Brain microvascular endothelial cell (primary cell): Measurements from ENCODE around the gene TCP11.
"Not testable (repeated sequence)": the region's sequence is repeated elsewhere in the genome, so short reads cannot be mapped to it uniquely, and the experiment has no call there.

Source experiments
- DNase-seq: peaks from one replicate; pipeline ENCODE4 v3.0.0-alpha.2; 2020
- H3K27ac ChIP-seq: fragments of 250-450 bp; sonication (Bioruptor Pico); 2 replicates; pipeline ENCODE4 v1.5.1; 2020; ENCODE audit warnings: mild to moderate bottlenecking, moderate library complexity
- H3K27me3 ChIP-seq: fragments of 250-450 bp; sonication (Bioruptor Pico); replicated peaks from 2 replicates; pipeline ENCODE4 v1.5.1; 2020; ENCODE audit warnings: mild to moderate bottlenecking
- H3K36me3 ChIP-seq: fragments of 250-450 bp; sonication (Bioruptor Pico); replicated peaks from 2 replicates; pipeline ENCODE4 v1.5.1; 2020; ENCODE audit warnings: mild to moderate bottlenecking
- H3K4me3 ChIP-seq: 2 replicates; pipeline ENCODE4 v1.5.1; 2011; ENCODE audit warnings: low read depth, mild to moderate bottlenecking, control low read depth, low read length, moderate library complexity
- in situ Hi-C: cut with HindIII; loops from 2 replicates; pipeline ENCODE4 v1.10.0; 2017; ENCODE audit warnings: low sequenced_read_pairs, low pct_ligation_motif_present
- TF ChIP-seq, protein P1 (sequence below): IDR thresholded peaks from 2 replicates; pipeline ENCODE4 v1.5.1; 2011; ENCODE audit warnings: low read depth, mild to moderate bottlenecking, moderate library complexity, low read length, control low read depth, inconsistent platforms; ENCODE audit errors: missing control alignments

The TCP11 gene

GRCh38 chr6:35142588-35143569 lies 1.7 kb upstream of the TCP11 start:
- Histone ChIP-seq H3K36me3 (no peaks in the 10 kb centered on the region), H3K27ac (no peak overlapping the region), H3K27me3 (no peaks in the 10 kb centered on the region), H3K4me3 (no peak overlapping the region)
- DNase-seq, result no peak
- TF ChIP-seq, protein P1, sequence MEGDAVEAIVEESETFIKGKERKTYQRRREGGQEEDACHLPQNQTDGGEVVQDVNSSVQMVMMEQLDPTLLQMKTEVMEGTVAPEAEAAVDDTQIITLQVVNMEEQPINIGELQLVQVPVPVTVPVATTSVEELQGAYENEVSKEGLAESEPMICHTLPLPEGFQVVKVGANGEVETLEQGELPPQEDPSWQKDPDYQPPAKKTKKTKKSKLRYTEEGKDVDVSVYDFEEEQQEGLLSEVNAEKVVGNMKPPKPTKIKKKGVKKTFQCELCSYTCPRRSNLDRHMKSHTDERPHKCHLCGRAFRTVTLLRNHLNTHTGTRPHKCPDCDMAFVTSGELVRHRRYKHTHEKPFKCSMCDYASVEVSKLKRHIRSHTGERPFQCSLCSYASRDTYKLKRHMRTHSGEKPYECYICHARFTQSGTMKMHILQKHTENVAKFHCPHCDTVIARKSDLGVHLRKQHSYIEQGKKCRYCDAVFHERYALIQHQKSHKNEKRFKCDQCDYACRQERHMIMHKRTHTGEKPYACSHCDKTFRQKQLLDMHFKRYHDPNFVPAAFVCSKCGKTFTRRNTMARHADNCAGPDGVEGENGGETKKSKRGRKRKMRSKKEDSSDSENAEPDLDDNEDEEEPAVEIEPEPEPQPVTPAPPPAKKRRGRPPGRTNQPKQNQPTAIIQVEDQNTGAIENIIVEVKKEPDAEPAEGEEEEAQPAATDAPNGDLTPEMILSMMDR, result no peak
- in situ Hi-C loops, result loop anchor here (25.0 kb wide), 1 partner anchor 94 kb away; no protein-coding TSS in a partner anchor

DNA sequence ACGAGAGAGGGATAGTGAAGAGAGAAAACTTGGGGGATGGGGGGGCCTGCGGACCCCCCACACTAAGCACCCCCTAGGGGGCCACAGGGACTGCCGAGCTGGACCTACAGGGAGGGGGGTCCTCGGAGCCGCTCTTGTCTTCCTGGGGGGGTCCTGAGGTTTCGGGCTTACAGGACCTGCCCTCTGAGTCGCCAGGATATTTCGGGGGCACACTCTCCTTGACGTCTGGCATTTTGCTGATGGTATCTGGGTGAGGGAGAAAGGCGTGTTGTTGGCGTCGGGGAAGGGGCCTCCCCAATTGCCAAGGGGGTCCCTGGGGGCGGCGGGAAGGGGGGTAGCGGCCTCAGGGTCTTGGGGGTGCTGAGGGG lies 516 bp downstream of the TCP11 start:
- H3K4me3 ChIP-seq, result no peak overlapping the region
- no peak for DNase-seq

GRCh38 chr6:35139924-35140638 lies 1.1 kb downstream of the TCP11 start:
- in situ Hi-C loops, result loop anchor here (25.0 kb wide), 1 partner anchor 97 kb away; no protein-coding TSS in a partner anchor
- TF ChIP-seq, protein P1, result peak; percentile 82
- Histone ChIP-seq H3K36me3 (no peaks in the 10 kb centered on the region), H3K27ac (no peak overlapping the region), H3K27me3 (no peaks in the 10 kb centered on the region), H3K4me3 (no peak overlapping the region)
- DNase-seq, result peak; percentile 57

More for the DNA sequence above, 516 bp downstream of the TCP11 start:
- H3K36me3 ChIP-seq, result no peaks in the 10 kb centered on the region
- TF ChIP-seq, protein P1, result no peak
- H3K27me3 ChIP-seq, result no peaks in the 10 kb centered on the region
- H3K27ac ChIP-seq, result no peak overlapping the region
- in situ Hi-C loops, result loop anchor here (25.0 kb wide), 1 partner anchor 97 kb away; no protein-coding TSS in a partner anchor

DNA sequence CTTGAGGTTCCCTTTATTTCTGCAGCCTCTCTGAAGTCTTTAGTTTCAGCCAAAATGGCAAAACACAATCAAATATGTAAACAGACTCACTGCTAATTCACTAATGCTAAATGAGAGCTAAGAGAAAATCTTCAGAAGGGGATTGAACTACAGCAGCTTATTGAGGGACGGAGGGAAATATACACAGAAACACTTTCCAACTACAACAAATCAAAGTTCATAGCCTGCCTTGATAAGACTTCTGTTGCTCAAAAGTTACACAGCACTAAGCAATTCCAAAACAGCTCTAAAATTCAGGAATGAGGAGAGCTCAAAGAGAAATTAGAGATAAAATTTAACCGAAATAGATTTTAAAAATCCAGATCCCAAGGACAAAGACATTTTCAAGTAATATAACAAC lies 1.7 kb downstream of the TCP11 start:
- H3K36me3 ChIP-seq, result no peaks in the 10 kb centered on the region
- DNase-seq, result no peak
- H3K27me3 ChIP-seq, result no peaks in the 10 kb centered on the region
- in situ Hi-C loops, result loop anchor here (25.0 kb wide), 1 partner anchor 98 kb away; no protein-coding TSS in a partner anchor
- no peak overlapping the region for H3K4me3 ChIP-seq
- H3K27ac ChIP-seq, result no peak overlapping the region
- TF ChIP-seq, protein P1, result no peak

- not testable (repeated sequence) for H3K27ac ChIP-seq, H3K4me3 ChIP-seq, H3K36me3 ChIP-seq, H3K27me3 ChIP-seq, DNase-seq
- in situ Hi-C loops, result loop anchor here (25.0 kb wide), 1 partner anchor 99 kb away; no protein-coding TSS in a partner anchor
Measured at GRCh38 chr6:35138191-35138590, 2.9 kb downstream of the TCP11 start.

DNA sequence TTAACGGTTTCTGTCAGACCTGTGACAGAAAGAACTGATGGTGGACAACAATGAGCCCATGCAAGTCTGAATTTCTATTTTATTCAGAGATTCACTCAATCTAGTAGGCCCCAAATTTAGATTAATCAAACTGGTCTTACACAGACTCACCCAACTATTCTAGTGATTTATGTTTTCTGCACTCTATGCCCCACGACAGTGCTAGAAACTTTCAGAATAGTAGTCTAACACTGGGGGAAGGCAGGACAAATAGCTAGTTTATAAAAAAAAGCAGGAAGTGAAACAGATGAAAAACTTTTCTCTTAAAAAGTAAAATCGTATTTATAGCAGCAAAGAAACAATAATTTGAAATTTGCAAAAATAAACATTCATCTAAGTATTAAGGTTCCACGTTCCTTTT lies 5.0 kb downstream of the TCP11 start:
- TF ChIP-seq, protein P1, result no peak
- Histone ChIP-seq H3K4me3 (no peak overlapping the region), H3K27me3 (no peaks in the 10 kb centered on the region), H3K36me3 (no peaks in the 10 kb centered on the region), H3K27ac (no peak overlapping the region)
- no peak for DNase-seq
- in situ Hi-C loops, result loop anchor here (25.0 kb wide), 1 partner anchor 101 kb away; no protein-coding TSS in a partner anchor
